Parathyroid adenoma (tissue), 2 donors: ENCODE results near the gene TRIM29.
"Not testable (repeated sequence)": the region's sequence is repeated elsewhere in the genome, so short reads cannot be mapped to it uniquely, and the experiment has no call there.

Experiments used
- H2AFZ ChIP-seq: fragments of 300-600 bp; sonication (generic); one replicate; pipeline ENCODE4 v1.7.0; 2017; ENCODE audit warnings: antibody characterized with exemption, mild to moderate bottlenecking
- H3K27ac ChIP-seq: fragments of 300-600 bp; sonication (generic); one replicate; pipeline ENCODE4 v1.7.0; 2017
- H3K27me3 ChIP-seq: fragments of 300-600 bp; sonication (generic); one replicate; pipeline ENCODE4 v1.7.0; 2017; ENCODE audit warnings: low read length; ENCODE audit not compliant: control insufficient read depth, insufficient read depth
- H3K36me3 ChIP-seq: fragments of 300-600 bp; sonication (generic); one replicate; pipeline ENCODE4 v1.7.0; 2017; ENCODE audit warnings: low read length; ENCODE audit not compliant: control insufficient read depth, insufficient read depth
- H3K4me1 ChIP-seq: fragments of 300-600 bp; sonication (generic); one replicate; pipeline ENCODE4 v1.7.0; 2017; ENCODE audit warnings: control low read depth
- H3K4me2 ChIP-seq: fragments of 300-600 bp; sonication (generic); one replicate; pipeline ENCODE4 v1.7.0; 2017; ENCODE audit warnings: low read length
- H3K4me3 ChIP-seq: fragments of 300-600 bp; sonication (generic); one replicate; pipeline ENCODE4 v1.7.0; 2017; ENCODE audit warnings: low read depth, low read length
- H3K79me2 ChIP-seq: fragments of 300-600 bp; sonication (generic); one replicate; pipeline ENCODE4 v1.7.0; 2017; ENCODE audit warnings: control low read depth
- H3K9ac ChIP-seq: fragments of 300-600 bp; sonication (generic); one replicate; pipeline ENCODE4 v1.7.0; 2017; ENCODE audit warnings: mild to moderate bottlenecking
- H3K9me3 ChIP-seq: fragments of 300-600 bp; sonication (generic); one replicate; pipeline ENCODE4 v1.7.0; 2017; ENCODE audit warnings: low read length; ENCODE audit not compliant: control insufficient read depth
- CTCF ChIP-seq: fragments of 300-600 bp; sonication (generic); IDR thresholded peaks from one replicate; pipeline ENCODE4 v1.7.0; 2017; ENCODE audit warnings: antibody characterized with exemption, mild to moderate bottlenecking
- donor health status: primary hyperparathyroidism.

Gene TRIM29

DNA sequence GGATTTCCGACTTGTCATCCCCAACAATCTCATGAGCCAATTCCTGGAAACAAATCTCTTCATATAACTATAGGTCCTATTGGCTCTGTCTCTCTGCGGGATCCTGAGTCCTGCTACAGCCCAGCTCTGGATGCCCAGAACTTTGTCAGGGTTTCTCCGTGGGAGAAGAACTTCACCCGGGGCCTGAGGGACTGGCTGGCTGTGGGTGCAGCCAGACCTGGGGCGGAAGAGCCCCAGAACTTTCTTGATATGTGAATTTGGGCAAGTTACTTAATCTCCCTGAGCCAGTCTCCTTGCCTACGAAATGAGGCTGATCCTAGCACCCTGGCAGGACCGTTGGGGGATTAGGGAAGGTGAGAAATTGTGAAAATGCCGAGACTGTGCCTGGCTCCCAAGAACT is 6.6 kb upstream of the TRIM29 start:
- H3K4me2 ChIP-seq: no peak overlapping the region
- H3K27ac ChIP-seq: no peak overlapping the region
- H2AFZ ChIP-seq: no peak overlapping the region
- no peak overlapping the region for H3K9ac ChIP-seq
- no peaks in the 10 kb centered on the region for H3K4me1 ChIP-seq
- TF ChIP-seq CTCF: no peak
- no peaks in the 10 kb centered on the region for H3K79me2 ChIP-seq
- H3K9me3 ChIP-seq: no peaks in the 10 kb centered on the region
- no peaks in the 10 kb centered on the region for H3K36me3 ChIP-seq
- H3K27me3 ChIP-seq: no peaks in the 10 kb centered on the region
- no peak overlapping the region for H3K4me3 ChIP-seq

DNA sequence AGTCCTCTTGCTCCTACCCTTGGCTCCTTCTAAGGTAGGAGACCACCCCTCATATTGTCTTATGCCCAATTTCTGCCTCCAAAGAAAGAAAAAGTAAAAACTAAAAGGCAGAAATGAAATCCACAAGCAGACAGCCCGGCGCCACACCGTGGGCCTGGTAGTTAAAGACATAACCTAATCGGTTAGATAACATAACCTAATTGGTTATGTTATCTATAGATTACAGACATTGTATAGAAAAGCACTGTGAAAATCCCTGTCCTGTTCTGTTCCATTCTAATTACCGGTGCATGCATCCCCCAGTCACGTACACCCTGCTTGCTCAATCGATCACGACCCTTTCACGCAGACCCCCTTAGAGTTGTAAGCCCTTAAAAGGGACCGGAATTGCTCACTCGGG is 5.6 kb upstream of the TRIM29 start:
- not testable (repeated sequence) for H3K79me2 ChIP-seq, H3K4me3 ChIP-seq, H2AFZ ChIP-seq, H3K36me3 ChIP-seq, H3K27me3 ChIP-seq, H3K4me1 ChIP-seq, H3K4me2 ChIP-seq, H3K9ac ChIP-seq, H3K9me3 ChIP-seq, H3K27ac ChIP-seq

GRCh38 chr11:120142441-120143100 is 4.7 kb upstream of the TRIM29 start:
- no peak for TF ChIP-seq CTCF
- Histone ChIP-seq H3K27me3 (no peaks in the 10 kb centered on the region), H3K27ac (no peak overlapping the region), H3K36me3 (no peaks in the 10 kb centered on the region), H3K9me3 (no peaks in the 10 kb centered on the region), H2AFZ (no peak overlapping the region), H3K4me2 (no peak overlapping the region), H3K79me2 (no peaks in the 10 kb centered on the region), H3K9ac (no peak overlapping the region), H3K4me3 (no peak overlapping the region), H3K4me1 (no peaks in the 10 kb centered on the region)

GRCh38 chr11:120141768-120142423 is 4.0 kb upstream of the TRIM29 start:
- no peaks in the 10 kb centered on the region for H3K79me2 ChIP-seq
- no peak overlapping the region for H2AFZ ChIP-seq
- no peak overlapping the region for H3K4me2 ChIP-seq
- no peaks in the 10 kb centered on the region for H3K36me3 ChIP-seq
- no peak overlapping the region for H3K27ac ChIP-seq
- no peak overlapping the region for H3K4me3 ChIP-seq
- H3K27me3 ChIP-seq: no peaks in the 10 kb centered on the region
- no peaks in the 10 kb centered on the region for H3K9me3 ChIP-seq
- no peak for TF ChIP-seq CTCF
- H3K4me1 ChIP-seq: no peaks in the 10 kb centered on the region
- no peak overlapping the region for H3K9ac ChIP-seq

DNA sequence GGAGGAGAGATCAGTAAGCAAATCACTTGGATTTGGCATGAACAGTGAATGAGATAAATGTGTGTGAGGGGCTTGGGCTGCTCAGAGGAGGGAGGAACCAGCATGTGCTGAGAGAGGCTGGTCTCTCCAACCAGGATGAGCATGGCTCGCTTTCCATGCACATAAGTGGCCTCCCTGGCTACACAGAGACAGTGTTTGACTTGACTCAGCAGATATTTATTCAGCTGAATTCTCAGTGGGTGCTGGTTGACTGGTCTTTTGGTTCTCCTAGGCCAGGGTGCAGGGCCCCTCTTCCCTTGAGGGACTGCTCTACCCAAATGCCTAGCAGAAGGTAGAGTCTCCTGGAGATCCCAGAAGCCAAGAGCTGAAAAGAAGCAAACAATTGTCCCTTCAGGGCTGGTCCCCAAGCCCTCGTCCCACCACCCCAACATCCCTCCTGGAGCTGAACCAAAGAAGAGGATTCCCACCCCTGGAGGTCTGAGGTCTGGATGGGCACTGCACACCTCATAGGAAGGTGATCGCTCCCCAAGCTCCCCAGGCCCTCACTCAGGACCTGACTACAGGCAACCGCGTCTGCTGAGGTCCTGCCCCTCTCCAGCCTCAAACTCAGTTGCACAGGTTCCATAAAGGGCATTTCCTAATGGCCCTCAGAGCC is 3.3 kb upstream of the TRIM29 start:
- Histone ChIP-seq H3K27me3 (no peaks in the 10 kb centered on the region), H3K9me3 (no peaks in the 10 kb centered on the region), H3K4me3 (no peak overlapping the region), H3K9ac (no peak overlapping the region), H3K79me2 (no peaks in the 10 kb centered on the region), H3K4me1 (no peaks in the 10 kb centered on the region), H3K36me3 (no peaks in the 10 kb centered on the region), H3K4me2 (no peak overlapping the region), H3K27ac (no peak overlapping the region), H2AFZ (no peak overlapping the region)
- TF ChIP-seq CTCF: no peak
